Stimulated activated CD4-positive, alpha-beta T cell treated with anti-CD3 and anti-CD28 coated beads, Interleukin-4, amount 100 ng/mL, for 1 hour (primary cell): ENCODE measurements around the gene COLQ.
"Not testable (repeated sequence)": the region's sequence is repeated elsewhere in the genome, so short reads cannot be mapped to it uniquely, and the experiment has no call there.

Experiments used
- DNase-seq: peaks from one replicate; pipeline ENCODE4 v3.0.0-alpha.2; 2020

Gene COLQ

GRCh38 chr3:15488002-15488401 is 33.5 kb downstream of the COLQ start:
- no peak for DNase-seq

DNA sequence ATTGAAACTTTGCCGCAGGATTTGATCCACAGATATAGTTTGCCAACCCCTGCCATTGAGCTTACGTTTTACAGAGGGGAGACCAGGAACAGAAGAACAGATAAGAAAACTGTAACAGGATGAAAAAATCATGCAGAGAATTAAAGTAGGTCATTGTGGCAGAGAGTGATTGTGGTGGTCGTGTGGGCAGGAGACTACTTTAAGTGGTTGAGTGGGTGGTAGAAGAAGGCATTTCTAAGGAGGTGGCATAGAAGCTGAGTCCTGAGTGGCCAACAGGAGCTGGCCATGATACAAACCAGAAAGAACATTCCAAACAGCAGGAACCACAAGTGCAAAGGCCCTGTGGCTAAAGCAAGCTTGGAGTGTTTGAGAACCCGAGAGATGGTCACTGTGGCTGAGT is 34.5 kb downstream of the COLQ start:
- DNase-seq, result no peak

GRCh38 chr3:15486020-15486419 is 35.5 kb downstream of the COLQ start:
- no peak for DNase-seq

DNA sequence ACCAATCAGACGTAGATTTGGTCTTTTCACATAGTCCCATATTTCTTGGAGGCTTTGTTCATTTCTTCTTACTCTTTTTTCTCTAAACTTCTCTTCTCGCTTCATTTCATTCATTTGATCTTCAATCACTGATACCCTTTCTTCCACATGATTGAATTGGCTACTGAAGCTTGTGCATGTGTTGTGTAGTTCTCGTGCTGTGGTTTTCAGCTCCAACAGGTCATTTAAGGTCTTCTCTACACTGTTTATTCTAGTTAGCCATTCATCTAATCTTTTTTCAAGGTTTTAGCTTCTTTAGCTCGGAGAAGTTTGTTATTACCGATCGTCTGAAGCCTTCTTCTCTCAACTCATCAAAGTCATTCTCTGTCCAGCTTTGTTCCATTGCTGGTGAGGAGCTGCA is 37.0 kb downstream of the COLQ start:
- DNase-seq, result not testable (repeated sequence)

- DNase-seq, result no peak
These were observed 41.9 kb downstream of the COLQ start for GRCh38 chr3:15479400-15480224.

DNA sequence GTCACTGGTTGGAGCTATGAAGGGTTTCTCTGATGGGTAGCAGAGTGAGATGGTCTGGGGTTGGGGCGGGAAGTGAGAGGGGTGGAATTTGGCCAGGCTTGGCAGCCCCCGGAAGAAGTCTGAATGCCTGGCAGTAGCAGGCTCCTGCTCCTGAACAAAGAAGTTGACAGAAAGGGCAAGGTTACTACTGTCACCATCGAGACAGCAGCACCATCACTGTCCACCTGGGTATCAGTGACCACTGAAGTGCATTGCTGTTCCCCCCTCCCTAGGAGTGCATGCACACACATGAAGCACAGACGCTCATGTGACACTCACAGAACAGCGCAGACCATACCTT is 42.9 kb downstream of the COLQ start:
- DNase-seq, result no peak

DNA sequence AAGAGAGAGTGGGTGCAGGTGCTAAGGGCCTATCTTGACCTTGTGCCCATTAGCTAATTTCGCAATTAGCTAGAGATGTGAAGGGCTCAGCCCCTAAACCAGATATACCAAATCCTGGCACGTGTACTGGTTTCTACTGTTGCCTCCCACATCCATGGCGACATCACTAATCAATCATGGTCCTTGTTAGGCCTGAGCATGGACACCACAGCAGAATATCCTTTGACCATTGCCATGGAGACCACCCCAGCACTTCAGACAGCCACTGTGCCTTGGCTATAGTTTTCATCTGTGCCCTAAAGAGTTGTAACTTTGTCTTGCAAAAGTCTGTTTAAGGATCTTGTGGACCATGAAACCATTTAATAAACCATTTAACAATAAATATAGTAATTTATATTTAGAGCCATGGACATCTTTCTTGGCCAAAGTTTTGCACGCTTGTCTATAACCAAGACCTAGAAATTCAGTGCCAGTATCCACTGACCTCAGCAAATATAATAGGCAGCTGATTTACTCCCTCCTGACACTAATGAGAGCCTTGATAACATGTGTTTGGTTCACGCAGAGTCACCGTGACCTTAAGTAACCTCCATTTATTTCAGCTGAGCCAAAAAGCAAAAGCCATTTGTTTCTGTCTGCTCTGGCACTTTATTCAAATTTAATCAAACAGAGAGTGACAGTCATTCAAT is 43.4 kb downstream of the COLQ start:
- DNase-seq, result no peak

GRCh38 chr3:15476378-15476777 is 45.1 kb downstream of the COLQ start:
- DNase-seq, result no peak

DNA sequence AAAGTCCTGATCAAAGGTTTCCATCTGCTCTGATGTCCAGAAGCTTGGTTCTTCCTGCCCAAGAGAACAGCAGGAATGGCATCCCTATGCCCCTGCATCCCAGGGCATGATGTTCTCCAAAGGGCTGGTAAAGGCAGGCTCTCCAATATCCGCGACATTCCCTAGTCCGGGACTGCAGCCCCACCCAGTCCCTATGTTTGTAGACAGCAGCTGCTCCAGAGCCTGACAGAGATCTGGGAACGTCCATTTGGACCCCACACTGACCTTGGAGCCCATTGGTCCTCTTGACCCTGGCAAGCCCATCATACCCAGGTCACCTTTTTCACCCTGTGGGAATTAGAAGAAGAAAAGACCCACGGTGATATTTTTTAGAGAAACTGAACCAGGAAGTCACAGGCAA is 46.3 kb downstream of the COLQ start:
- DNase-seq, result no peak

GRCh38 chr3:15471861-15472260 is 49.6 kb downstream of the COLQ start:
- DNase-seq, result no peak

- no peak for DNase-seq
These were observed 50.7 kb downstream of the COLQ start for GRCh38 chr3:15470849-15471248.

DNA sequence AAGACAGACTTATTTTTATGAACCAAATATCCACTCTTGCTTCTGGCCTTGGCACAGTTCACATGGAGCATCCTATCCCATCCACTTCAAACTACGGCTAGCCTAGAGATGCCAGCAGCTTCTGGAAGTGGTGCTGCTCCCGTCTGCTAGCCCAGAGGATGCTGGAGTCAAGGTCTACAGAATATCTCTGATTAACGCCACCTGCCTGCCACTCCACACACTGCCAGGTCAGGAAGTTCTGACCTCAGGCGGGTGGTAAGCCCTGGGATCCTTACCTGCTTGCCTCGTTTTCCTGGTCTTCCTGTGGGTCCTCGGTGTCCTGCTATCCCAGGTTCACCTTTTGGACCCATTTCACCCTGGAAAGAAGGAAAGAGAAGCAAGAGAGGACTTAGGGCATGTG is 51.2 kb downstream of the COLQ start:
- DNase-seq, result no peak

GRCh38 chr3:15467227-15468181 is 54.0 kb downstream of the COLQ start:
- DNase-seq, result no peak

GRCh38 chr3:15465876-15466585 is 55.5 kb downstream of the COLQ start:
- no peak for DNase-seq

DNA sequence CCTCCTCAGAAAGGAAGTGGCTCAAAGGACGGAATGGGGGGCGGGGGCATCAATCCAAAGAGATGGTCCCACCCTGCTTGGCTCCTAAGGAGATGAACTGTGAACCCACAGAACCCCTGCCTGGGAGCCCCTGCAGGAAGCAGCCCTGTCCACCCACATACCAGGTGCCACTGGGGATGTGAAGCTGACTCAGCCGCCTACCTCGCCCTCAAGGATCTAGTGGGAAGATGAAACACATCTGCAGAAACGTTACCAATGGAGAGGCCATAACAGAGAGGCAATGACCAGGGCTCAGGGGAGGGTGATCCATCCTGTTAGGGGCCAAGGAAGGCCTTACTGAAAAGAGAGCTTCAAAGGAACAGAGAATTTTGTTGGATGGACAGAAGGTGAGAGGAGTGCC is 59.1 kb downstream of the COLQ start:
- DNase-seq, result no peak

DNA sequence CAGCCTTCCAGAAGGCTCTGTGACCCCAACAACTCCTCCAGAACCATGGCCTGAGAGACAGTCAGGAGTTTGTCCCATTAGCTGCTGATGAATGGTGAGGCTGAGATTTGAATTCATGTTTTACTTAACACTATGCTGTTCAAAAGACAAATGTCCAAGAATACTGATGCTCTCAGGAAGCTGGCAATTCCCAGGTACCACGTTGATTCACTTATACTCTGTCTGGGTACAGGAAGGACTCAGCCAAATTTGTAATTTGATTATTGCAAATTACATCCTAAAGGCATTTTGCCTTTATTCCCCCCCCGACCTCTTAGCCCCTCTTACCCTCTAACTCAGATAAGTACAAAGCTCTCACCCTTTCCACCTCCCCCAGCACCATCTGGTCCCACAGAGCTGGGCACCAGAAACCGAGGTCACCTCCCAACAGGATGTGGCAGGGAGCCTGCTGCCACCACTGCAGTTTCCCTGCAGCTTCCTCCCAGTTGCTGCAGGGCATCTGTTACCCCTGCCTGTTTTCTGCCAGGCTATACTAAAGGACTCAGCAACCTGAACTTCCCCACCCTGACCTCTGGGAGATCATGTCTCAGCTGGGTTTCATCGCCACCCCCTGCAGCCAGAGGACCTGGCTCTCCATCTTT is 60.5 kb downstream of the COLQ start:
- no peak for DNase-seq

GRCh38 chr3:15458212-15458780 is 63.2 kb downstream of the COLQ start:
- no peak for DNase-seq

DNA sequence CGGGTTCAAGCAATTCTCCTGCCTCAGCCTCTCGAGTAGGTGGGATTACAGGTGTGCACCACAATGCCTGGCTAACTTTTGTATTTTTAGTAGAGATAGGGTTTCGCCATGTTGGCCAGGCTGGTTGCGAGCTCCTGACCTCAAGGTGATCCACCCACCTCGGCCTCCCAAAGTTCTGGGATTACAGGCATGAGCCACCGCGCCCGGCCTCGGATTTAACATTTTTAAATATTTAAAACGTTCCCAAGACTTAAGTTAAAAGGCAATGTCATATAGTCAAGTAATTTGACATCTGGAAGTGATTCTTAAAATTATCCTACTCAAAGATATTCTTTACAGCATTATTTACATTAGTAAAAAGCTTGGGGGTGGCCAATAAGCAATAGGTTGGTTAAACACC is 64.6 kb downstream of the COLQ start:
- DNase-seq, result not testable (repeated sequence)

DNA sequence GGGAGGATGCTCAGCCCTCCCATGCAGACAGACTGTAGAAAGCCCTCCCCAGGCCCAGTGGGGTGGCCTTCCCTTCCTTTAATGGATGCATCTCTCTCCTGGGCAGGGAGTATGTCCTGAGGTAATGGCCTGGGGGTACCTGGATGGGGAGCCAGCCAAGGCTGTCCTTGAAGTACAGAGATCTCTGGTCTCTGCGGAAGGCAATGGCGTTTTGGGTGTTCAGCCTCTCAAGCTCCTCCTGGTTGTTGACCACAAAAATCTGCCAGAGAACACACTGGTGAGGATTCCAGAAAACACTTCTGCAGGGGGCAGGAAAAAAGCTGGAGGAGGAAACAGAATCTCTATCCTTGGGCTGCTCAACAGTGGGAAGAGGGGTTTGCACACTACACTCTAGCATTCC is 65.2 kb downstream of the COLQ start:
- DNase-seq, result no peak

- no peak for DNase-seq
These were observed 65.8 kb downstream of the COLQ start for GRCh38 chr3:15455756-15456155.

- no peak for DNase-seq
These were observed 66.5 kb downstream of the COLQ start for GRCh38 chr3:15454965-15455364.
